ENCODE results near the gene SH3BP4.
A peak's percentile ranks its signal among the peaks of the same experiment; 100 is the strongest.

The SH3BP4 gene

GRCh38 chr2:235080101-235080500, 128.3 kb downstream of the SH3BP4 start:
- DNase-seq (ENCODE audit: insufficient read length, low spot score) (no peak), FAIRE-seq (no peak)

GRCh38 chr2:235082578-235083338, 130.9 kb downstream of the SH3BP4 start:
- FAIRE-seq (no peak), DNase-seq (ENCODE audit: insufficient read length, low spot score) (no peak)

- no peak for DNase-seq (ENCODE audit: insufficient read length, low spot score)
These were observed 132.0 kb downstream of the SH3BP4 start for GRCh38 chr2:235083822-235084221.

GRCh38 chr2:235084424-235084823, 132.6 kb downstream of the SH3BP4 start:
- no peak for FAIRE-seq
- no peak for DNase-seq (ENCODE audit: insufficient read length, low spot score)

More at GRCh38 chr2:235083822-235084221, 132.0 kb downstream of the SH3BP4 start:
- no peak for FAIRE-seq

- FAIRE-seq = no peak
- DNase-seq (ENCODE audit: insufficient read length, low spot score) = no peak
These were observed 133.7 kb downstream of the SH3BP4 start for GRCh38 chr2:235085476-235085875.

GRCh38 chr2:235086481-235087184, 134.8 kb downstream of the SH3BP4 start:
- no peak for FAIRE-seq
- DNase-seq (ENCODE audit: insufficient read length, low spot score) = no peak

GRCh38 chr2:235087832-235088495, 136.1 kb downstream of the SH3BP4 start:
- FAIRE-seq = no peak
- no peak for DNase-seq (ENCODE audit: insufficient read length, low spot score)

- DNase-seq (ENCODE audit: insufficient read length, low spot score) (no peak), FAIRE-seq (no peak)
These were observed 136.7 kb downstream of the SH3BP4 start for GRCh38 chr2:235088496-235088921.

- no peak for FAIRE-seq
- no peak for DNase-seq (ENCODE audit: insufficient read length, low spot score)
These were observed 139.6 kb downstream of the SH3BP4 start for GRCh38 chr2:235091421-235091820.

- DNase-seq (ENCODE audit: insufficient read length, low spot score) (no peak), FAIRE-seq (no peak)
These were observed 140.2 kb downstream of the SH3BP4 start for GRCh38 chr2:235091983-235092382.

GRCh38 chr2:235092433-235093223, 140.8 kb downstream of the SH3BP4 start:
- FAIRE-seq = no peak
- no peak for DNase-seq (ENCODE audit: insufficient read length, low spot score)

GRCh38 chr2:235094457-235094856, 142.6 kb downstream of the SH3BP4 start:
- no peak for FAIRE-seq
- DNase-seq (ENCODE audit: insufficient read length, low spot score) = no peak

GRCh38 chr2:235095569-235095968, 143.8 kb downstream of the SH3BP4 start:
- no peak for DNase-seq (ENCODE audit: insufficient read length, low spot score)
- no peak for FAIRE-seq

- FAIRE-seq = no peak
These were observed 144.6 kb downstream of the SH3BP4 start for GRCh38 chr2:235096447-235096846.

GRCh38 chr2:235097196-235097595, 145.4 kb downstream of the SH3BP4 start:
- DNase-seq (ENCODE audit: insufficient read length, low spot score) (no peak), FAIRE-seq (no peak)

More at GRCh38 chr2:235096447-235096846, 144.6 kb downstream of the SH3BP4 start:
- DNase-seq (ENCODE audit: insufficient read length, low spot score) = no peak

- FAIRE-seq = no peak
- DNase-seq (ENCODE audit: insufficient read length, low spot score) = no peak
These were observed 146.5 kb downstream of the SH3BP4 start for GRCh38 chr2:235098269-235098668.

GRCh38 chr2:235098736-235099494, 147.1 kb downstream of the SH3BP4 start:
- DNase-seq (ENCODE audit: insufficient read length, low spot score) (peak; percentile 48), FAIRE-seq (peak; percentile 26)

- FAIRE-seq = no peak
- no peak for DNase-seq (ENCODE audit: insufficient read length, low spot score)
These were observed 151.1 kb downstream of the SH3BP4 start for GRCh38 chr2:235102896-235103295.
